Inferior parietal cortex (tissue), 1 donor: ENCODE data around the gene MAPK4.
"Not testable (repeated sequence)": the region's sequence is repeated elsewhere in the genome, so short reads cannot be mapped to it uniquely, and the experiment has no call there.

Experiments
- DNase-seq: peaks from one replicate; pipeline ENCODE4 v3.0.0-alpha.2; 2016; ENCODE audit errors: extremely low spot score

The MAPK4 gene

DNA sequence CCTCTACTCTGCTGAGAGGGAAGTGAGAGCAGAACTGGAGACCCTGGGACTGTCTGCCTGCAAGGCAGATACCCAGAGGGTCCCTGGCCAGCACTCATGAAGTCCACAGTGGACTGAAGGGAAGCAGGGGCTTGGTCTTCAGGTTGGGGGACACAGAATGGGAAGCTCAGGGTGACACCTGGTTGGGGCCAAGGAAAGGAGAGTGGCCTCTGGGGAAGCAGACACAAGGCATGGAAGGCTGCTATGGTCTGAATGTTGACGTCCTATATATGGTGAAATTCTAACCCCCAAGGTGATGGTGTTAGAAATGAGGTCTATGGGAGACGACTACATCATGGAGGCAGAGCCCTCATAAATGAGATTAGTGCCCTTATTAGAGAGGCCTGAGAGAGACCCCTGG, 190.7 kb downstream of the MAPK4 start:
- no peak for DNase-seq

DNA sequence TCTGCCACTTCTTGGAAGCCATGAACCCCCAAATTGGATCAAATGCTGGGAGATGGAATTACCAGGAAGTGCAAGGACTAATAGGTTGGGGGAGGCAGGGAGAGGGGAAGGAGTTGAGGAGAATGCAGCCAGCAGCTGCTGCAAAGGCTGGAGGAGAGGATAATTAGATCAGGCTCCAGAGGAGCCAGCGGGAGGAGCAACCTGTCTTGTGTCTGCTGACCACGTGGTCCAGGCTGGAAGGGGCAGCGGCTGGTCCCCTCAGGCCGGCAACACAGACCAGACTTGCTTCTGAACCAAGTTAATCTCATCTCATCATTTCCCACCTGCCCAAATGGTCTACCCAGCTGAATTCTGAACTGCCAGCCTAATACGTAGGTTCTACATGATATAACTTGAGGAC, 191.6 kb downstream of the MAPK4 start:
- no peak for DNase-seq

DNA sequence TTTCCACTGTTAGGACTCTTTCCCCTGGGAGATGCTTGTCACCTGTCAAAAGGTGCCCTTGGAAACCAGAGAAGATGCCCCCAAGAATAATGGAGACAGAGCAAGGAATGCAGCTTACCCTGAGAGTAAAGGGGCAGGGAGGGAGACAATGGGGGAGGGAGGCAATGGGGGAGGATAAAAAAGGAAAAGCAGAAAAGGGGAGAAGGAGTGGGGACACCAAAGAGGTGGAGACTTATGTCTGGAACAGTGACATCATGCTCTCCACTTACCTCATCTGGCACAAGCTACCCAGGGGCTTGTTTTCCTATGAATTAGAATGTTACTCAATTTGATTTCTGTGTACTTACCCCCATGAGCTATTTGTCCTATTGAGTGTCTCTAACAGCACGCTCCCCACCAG, 192.1 kb downstream of the MAPK4 start:
- no peak for DNase-seq

DNA sequence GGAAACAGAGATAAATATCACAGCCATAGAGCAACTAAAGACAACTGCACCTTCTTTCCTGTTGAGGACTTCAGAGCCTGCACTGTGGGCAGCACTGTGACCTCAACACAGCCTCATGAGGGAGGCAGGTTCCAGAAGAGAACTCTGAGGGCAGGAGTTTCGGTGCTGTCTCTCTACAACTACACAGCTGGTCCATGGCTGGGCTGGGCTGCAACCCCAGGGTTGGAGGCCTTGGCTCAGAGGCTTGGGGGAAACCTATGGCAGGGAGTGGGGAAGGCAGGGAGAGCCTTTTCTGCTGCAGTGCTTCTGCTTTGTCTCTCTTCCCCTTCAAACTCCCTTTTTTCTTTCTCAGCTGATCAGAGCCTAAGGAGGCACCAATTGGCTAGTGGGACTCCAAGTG, 193.4 kb downstream of the MAPK4 start:
- no peak for DNase-seq

DNA sequence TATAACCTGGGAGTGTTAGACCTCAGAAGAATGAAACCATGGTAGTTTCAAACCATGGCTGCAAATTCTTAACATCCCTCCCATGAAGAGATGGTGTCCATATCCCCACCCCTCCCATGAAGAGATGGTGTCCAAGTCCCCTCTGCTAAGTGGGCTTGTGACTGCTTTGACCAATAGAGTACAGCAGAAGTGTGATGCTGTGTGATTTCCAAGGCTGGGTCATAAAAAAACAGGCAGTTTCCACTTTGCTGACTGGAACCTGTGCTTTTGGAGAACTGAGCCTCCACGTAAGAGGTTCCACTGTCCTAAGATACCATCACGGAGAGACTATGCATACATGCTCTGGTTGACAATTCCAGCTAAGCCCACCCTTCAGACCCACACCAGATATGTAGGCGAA, 194.4 kb downstream of the MAPK4 start:
- no peak for DNase-seq

DNA sequence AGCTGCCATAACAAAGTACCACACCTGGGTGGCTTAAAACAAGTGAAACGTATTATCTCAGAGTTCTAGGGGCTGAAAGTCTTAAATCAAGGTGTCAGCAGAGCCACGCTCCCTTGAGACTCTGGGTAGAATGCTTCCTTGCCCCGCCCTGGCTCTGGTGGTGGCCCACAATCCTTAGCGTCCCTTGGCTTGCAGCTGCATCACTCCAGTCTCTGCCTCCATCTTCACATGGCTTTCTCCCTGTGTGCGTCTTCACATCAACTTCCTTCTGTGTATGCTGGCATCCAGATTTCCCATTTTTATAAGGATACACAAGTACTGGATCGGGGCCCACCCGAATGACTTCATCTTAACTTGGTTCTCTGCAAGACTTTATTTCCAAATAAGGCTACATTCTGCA, 197.5 kb downstream of the MAPK4 start:
- DNase-seq = no peak

DNA sequence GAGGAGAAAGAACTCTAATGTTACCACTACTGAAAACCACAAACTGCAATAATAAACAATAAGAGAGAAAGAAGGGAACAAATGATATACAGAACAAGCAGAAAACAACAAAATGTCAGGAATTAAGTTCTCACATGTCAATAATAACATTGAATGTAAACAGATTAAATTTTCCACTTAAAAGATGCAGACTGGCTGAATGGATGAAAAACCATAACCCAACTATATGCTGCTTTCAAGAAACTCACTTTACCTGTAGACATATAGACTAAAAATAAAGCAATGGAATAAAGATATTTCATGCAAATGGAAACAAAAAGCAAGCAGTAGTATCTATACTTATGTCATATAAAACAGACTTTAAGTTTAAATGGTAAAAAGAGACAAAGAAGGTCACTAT, 209.6 kb downstream of the MAPK4 start:
- no peak for DNase-seq

DNA sequence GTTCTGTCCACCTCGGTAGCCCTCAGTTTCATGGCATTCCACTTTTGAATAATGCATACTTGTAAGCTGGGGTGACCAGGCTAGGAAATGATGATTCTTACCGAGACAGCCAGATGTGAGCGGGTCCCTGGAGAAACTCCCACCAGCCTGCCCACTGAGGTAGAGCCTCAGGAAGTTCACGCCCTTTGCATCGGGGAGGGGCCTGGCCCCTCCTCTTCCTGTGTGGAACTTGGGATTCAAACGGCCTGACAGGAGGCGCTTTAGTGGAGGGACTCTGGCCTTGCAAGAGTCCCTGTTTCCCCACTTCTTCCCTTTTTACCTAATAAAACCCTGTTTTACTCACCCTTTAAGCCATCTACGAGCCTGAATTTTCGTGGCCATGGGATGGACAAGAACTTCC, 215.3 kb downstream of the MAPK4 start:
- no peak for DNase-seq

DNA sequence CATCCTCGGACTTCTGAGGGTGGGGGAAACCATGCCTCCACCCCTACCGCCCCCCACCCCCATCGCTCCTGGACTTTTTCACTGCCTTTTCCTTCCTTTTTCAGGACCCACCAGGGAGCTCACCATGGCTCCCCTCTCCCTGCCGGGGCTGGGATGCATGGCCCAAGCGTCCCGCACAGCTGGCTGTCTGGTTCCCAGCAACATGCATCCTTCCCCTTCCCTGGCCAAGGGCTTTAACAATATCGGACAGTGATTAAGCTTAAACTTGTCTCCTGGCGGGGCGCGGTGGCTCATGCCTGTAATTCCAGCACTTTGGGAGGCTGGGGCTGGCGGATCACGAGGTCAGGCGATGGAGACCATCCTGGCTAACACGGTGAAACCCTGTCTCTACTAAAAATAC, 215.8 kb downstream of the MAPK4 start:
- no peak for DNase-seq

DNA sequence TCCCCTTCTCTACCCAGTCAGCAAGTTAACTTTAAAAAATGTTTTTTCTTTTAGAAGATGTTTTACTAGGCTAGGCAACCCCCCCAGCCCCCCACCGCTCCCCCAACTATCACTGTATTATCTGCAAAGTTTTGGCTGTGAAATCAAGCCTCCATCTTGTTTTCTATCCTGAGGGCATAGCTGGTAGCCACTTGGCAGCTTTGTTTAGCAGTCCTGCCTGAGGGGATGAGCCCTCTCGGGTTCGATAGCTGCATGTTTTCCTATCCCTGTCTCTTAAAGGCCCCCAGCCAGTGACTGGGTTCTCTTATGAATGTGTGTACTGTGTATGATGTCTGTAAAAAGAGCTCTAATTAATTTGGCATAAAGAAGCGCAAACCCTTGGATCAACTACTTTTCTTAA, 216.5 kb downstream of the MAPK4 start:
- no peak for DNase-seq

DNA sequence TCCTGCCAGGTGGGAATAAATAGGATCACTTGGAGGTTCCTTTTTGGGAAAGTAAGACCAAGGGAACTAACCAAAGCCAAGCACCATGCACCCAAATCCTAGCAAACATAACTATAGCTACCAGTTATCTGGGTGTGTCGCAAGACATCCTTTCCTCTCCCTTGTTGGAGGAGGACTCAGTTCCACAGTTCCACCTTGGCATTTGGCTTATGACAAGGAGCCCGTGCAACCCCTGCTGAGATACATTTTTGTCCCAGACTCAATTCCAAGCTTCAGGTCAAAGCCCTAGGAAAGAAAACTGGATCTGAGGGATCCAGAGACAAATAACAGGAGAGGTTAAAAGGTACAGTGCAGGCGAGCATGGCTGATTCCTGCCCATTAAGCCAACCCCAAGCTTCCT, 219.1 kb downstream of the MAPK4 start:
- not testable (repeated sequence) for DNase-seq
